SK-N-SH treated with all-trans-retinoic acid at 6 μM for 48 hours (cell line): Measurements from ENCODE around the gene GRB7.

ENCODE experiments used
- ATAC-seq: fragments of 200-7000 bp; cut with Tn5 transposase; 3 replicates; pipeline ENCODE4 v1.9.1; 2020; ENCODE audit warnings: mild to moderate bottlenecking, moderate library complexity
- ARNTL ChIP-seq: fragments of 450-650 bp; formaldehyde crosslinking; IDR thresholded peaks from 2 replicates; pipeline ENCODE4 v1.5.0; 2020; ENCODE audit warnings: low read depth, mild to moderate bottlenecking, moderate library complexity, borderline replicate concordance
- BACH2 ChIP-seq: fragments of 250-450 bp; sonication (Bioruptor Pico); IDR thresholded peaks from 2 replicates; pipeline ENCODE4 v1.9.0; 2021; ENCODE audit warnings: mild to moderate bottlenecking, borderline replicate concordance
- CSDC2 ChIP-seq: fragments of 250-450 bp; sonication (Bioruptor Pico); IDR thresholded peaks from 2 replicates; pipeline ENCODE4 v1.5.0; 2020; ENCODE audit warnings: mild to moderate bottlenecking, moderate library complexity
- CSRNP3 ChIP-seq: fragments of 250-450 bp; sonication (Bioruptor Pico); IDR thresholded peaks from 2 replicates; pipeline ENCODE4 v1.5.1; 2021; ENCODE audit warnings: mild to moderate bottlenecking, moderate library complexity
- ESRRG ChIP-seq: fragments of 250-450 bp; sonication (Bioruptor Pico); IDR thresholded peaks from 2 replicates; pipeline ENCODE4 v1.6.1; 2021; ENCODE audit warnings: mild to moderate bottlenecking
- GLIS3 ChIP-seq: fragments of 250-450 bp; sonication (Bioruptor Pico); IDR thresholded peaks from 2 replicates; pipeline ENCODE4 v1.5.0; 2020; ENCODE audit warnings: mild to moderate bottlenecking, moderate library complexity
- ISL1 ChIP-seq: fragments of 250-450 bp; sonication (Bioruptor Pico); IDR thresholded peaks from 2 replicates; pipeline ENCODE4 v2.1.2; 2022; ENCODE audit warnings: mild to moderate bottlenecking, moderate library complexity
- OSR1 ChIP-seq: fragments of 250-450 bp; sonication (Bioruptor Pico); IDR thresholded peaks from 2 replicates; pipeline ENCODE4 v1.8.0; 2022; ENCODE audit warnings: moderate library complexity, mild to moderate bottlenecking, inconsistent platforms
- POU6F1 ChIP-seq: fragments of 250-450 bp; sonication (Bioruptor Pico); IDR thresholded peaks from 2 replicates; pipeline ENCODE4 v1.8.0; 2021; ENCODE audit warnings: low read depth, mild to moderate bottlenecking, moderate library complexity, borderline replicate concordance
- PPARA ChIP-seq: fragments of 250-450 bp; sonication (Bioruptor Pico); IDR thresholded peaks from 2 replicates; pipeline ENCODE4 v1.5.0; 2020; ENCODE audit warnings: mild to moderate bottlenecking, borderline replicate concordance
- RARB ChIP-seq: fragments of 250-450 bp; sonication (Bioruptor Pico); IDR thresholded peaks from 2 replicates; pipeline ENCODE4 v1.8.0; 2021; ENCODE audit warnings: mild to moderate bottlenecking, moderate library complexity
- SNAI2 ChIP-seq: fragments of 250-450 bp; sonication (Bioruptor Pico); IDR thresholded peaks from 2 replicates; pipeline ENCODE4 v1.5.0; 2020; ENCODE audit warnings: mild to moderate bottlenecking, moderate library complexity
- TCF4 ChIP-seq: fragments of 250-450 bp; sonication (Bioruptor Pico); IDR thresholded peaks from 2 replicates; pipeline ENCODE4 v1.8.0; 2021; ENCODE audit warnings: mild to moderate bottlenecking, moderate library complexity, borderline replicate concordance
- TOX ChIP-seq: fragments of 250-450 bp; sonication (Bioruptor Pico); IDR thresholded peaks from 2 replicates; pipeline ENCODE4 v1.8.0; 2021; ENCODE audit warnings: mild to moderate bottlenecking, moderate library complexity, borderline replicate concordance
- TSHZ2 ChIP-seq: fragments of 250-450 bp; sonication (Bioruptor Pico); IDR thresholded peaks from 2 replicates; pipeline ENCODE4 v1.5.0; 2020; ENCODE audit warnings: mild to moderate bottlenecking, moderate library complexity
- ZC3H10 ChIP-seq: fragments of 250-450 bp; sonication (Bioruptor Pico); IDR thresholded peaks from 2 replicates; pipeline ENCODE4 v1.5.1; 2021; ENCODE audit warnings: mild to moderate bottlenecking, moderate library complexity
- ZFP3 ChIP-seq: fragments of 250-450 bp; sonication (Bioruptor Pico); IDR thresholded peaks from 2 replicates; pipeline ENCODE4 v1.5.0; 2020; ENCODE audit warnings: mild to moderate bottlenecking, moderate library complexity
- ZFP30 ChIP-seq: fragments of 450-650 bp; formaldehyde crosslinking; IDR thresholded peaks from 2 replicates; pipeline ENCODE4 v1.5.0; 2022; ENCODE audit warnings: mild to moderate bottlenecking, moderate library complexity
- ZNF565 ChIP-seq: fragments of 450-650 bp; formaldehyde crosslinking; conservative IDR thresholded peaks from 2 replicates; pipeline ENCODE4 v1.5.0; 2020; ENCODE audit warnings: low read depth, mild to moderate bottlenecking, moderate library complexity
- ZNF70 ChIP-seq: fragments of 450-650 bp; formaldehyde crosslinking; IDR thresholded peaks from 2 replicates; pipeline ENCODE4 v1.5.0; 2020; ENCODE audit warnings: mild to moderate bottlenecking, moderate library complexity
- ZNF8 ChIP-seq: fragments of 450-650 bp; formaldehyde crosslinking; IDR thresholded peaks from 2 replicates; pipeline ENCODE4 v1.5.0; 2020; ENCODE audit warnings: mild to moderate bottlenecking, moderate library complexity
- TF ChIP-seq, protein P1 (sequence below): fragments of 250-450 bp; sonication (Bioruptor Pico); IDR thresholded peaks from 2 replicates; pipeline ENCODE4 v1.8.0; 2020; ENCODE audit warnings: mild to moderate bottlenecking, moderate library complexity, borderline replicate concordance
- TF ChIP-seq, protein P2 (sequence below): fragments of 250-450 bp; sonication (Bioruptor Pico); IDR thresholded peaks from 2 replicates; pipeline ENCODE4 v1.5.1; 2020; ENCODE audit warnings: low read depth, mild to moderate bottlenecking, moderate library complexity

GRB7 gene

GRCh38 chr17:39781861-39782213 is 44.1 kb downstream of the GRB7 start:
- no peak for ATAC-seq
- no peak for TF ChIP-seq ISL1

DNA sequence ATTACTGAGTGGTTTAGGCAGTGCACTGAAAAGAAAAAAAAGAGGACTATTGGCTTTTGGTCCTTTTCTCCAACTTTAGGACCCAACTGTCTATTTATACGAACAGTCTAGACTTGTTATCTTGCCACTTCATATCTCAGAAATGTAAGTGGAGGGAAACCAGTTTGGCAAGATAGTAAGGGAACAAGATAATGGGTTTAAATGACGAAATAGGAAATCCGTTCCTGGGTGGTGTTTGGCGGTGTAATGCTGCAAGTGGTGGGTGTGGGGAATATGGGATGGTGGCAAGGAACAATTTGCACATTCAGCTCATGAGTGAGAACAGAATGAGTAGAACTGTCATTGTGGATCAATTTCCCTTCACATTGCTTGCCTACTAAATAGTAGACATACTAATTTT is 44.7 kb downstream of the GRB7 start:
- TF ChIP-seq ZFP30 (CRISPR knock-in tag) (no peak), SNAI2 (CRISPR knock-in tag) (no peak), ZNF70 (CRISPR knock-in tag) (no peak), TSHZ2 (CRISPR knock-in tag) (no peak), GLIS3 (CRISPR knock-in tag) (no peak), OSR1 (CRISPR knock-in tag) (no peak), CSRNP3 (CRISPR knock-in tag) (no peak), POU6F1 (CRISPR knock-in tag) (no peak), ARNTL (CRISPR knock-in tag) (no peak), ESRRG (CRISPR knock-in tag) (no peak), ZNF8 (CRISPR knock-in tag) (no peak), ZNF565 (CRISPR knock-in tag) (no peak), PPARA (CRISPR knock-in tag) (no peak), TOX (CRISPR knock-in tag) (no peak), ISL1 (no peak), RARB (CRISPR knock-in tag) (no peak), ZFP3 (CRISPR knock-in tag) (no peak), CSDC2 (no peak)
- TF ChIP-seq, protein P1, sequence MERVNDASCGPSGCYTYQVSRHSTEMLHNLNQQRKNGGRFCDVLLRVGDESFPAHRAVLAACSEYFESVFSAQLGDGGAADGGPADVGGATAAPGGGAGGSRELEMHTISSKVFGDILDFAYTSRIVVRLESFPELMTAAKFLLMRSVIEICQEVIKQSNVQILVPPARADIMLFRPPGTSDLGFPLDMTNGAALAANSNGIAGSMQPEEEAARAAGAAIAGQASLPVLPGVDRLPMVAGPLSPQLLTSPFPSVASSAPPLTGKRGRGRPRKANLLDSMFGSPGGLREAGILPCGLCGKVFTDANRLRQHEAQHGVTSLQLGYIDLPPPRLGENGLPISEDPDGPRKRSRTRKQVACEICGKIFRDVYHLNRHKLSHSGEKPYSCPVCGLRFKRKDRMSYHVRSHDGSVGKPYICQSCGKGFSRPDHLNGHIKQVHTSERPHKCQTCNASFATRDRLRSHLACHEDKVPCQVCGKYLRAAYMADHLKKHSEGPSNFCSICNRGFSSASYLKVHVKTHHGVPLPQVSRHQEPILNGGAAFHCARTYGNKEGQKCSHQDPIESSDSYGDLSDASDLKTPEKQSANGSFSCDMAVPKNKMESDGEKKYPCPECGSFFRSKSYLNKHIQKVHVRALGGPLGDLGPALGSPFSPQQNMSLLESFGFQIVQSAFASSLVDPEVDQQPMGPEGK (CRISPR knock-in tag): no peak
- TF ChIP-seq, protein P2, sequence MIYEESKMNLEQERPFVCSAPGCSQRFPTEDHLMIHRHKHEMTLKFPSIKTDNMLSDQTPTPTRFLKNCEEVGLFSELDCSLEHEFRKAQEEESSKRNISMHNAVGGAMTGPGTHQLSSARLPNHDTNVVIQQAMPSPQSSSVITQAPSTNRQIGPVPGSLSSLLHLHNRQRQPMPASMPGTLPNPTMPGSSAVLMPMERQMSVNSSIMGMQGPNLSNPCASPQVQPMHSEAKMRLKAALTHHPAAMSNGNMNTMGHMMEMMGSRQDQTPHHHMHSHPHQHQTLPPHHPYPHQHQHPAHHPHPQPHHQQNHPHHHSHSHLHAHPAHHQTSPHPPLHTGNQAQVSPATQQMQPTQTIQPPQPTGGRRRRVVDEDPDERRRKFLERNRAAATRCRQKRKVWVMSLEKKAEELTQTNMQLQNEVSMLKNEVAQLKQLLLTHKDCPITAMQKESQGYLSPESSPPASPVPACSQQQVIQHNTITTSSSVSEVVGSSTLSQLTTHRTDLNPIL (CRISPR knock-in tag): no peak
- no peak for ATAC-seq

GRCh38 chr17:39782980-39783379 is 45.2 kb downstream of the GRB7 start:
- no peak for ATAC-seq
- TF ChIP-seq TCF4 (CRISPR knock-in tag): no peak
- TF ChIP-seq TSHZ2 (CRISPR knock-in tag): no peak
- TF ChIP-seq TOX (CRISPR knock-in tag): no peak
- TF ChIP-seq, protein P2 (CRISPR knock-in tag): no peak
- TF ChIP-seq CSDC2: no peak
- no peak for TF ChIP-seq ZC3H10
- TF ChIP-seq RARB (CRISPR knock-in tag): no peak
- no peak for TF ChIP-seq OSR1 (CRISPR knock-in tag)
- no peak for TF ChIP-seq SNAI2 (CRISPR knock-in tag)
- TF ChIP-seq POU6F1 (CRISPR knock-in tag): no peak
- no peak for TF ChIP-seq ZNF8 (CRISPR knock-in tag)
- no peak for TF ChIP-seq ARNTL (CRISPR knock-in tag)
- TF ChIP-seq BACH2: no peak
- no peak for TF ChIP-seq ZFP30 (CRISPR knock-in tag)
- TF ChIP-seq ZNF70 (CRISPR knock-in tag): no peak
- TF ChIP-seq PPARA (CRISPR knock-in tag): no peak
